Fibroblast of lung (primary cell): ENCODE measurements around the gene MISP. TPM values are rescaled to one million over a fixed set of nuclear protein-coding genes. Genes with fewer than 3 reads are reported as not detected.

Experiments
- DNase-seq, 2 donors: peaks; one replicate each; pipeline versions ENCODE4 v3.0.0 to v3.0.0-alpha.2; 2010; ENCODE audit warnings: low read depth in 2 of 2
- H2AFZ ChIP-seq: 2 replicates; pipeline ENCODE4 v1.5.1; 2012; ENCODE audit warnings: low read length, control low read depth, inconsistent platforms
- H3K27ac ChIP-seq: 2 replicates; pipeline ENCODE4 v1.5.1; 2011; ENCODE audit warnings: low read length, control low read depth; ENCODE audit not compliant: insufficient read depth
- H3K27me3 ChIP-seq: 2 replicates; pipeline ENCODE4 v1.5.1; 2011; ENCODE audit warnings: mild to moderate bottlenecking, low read length; ENCODE audit not compliant: control insufficient read depth, insufficient read depth
- H3K36me3 ChIP-seq: 2 replicates; pipeline ENCODE4 v1.5.1; 2011; ENCODE audit warnings: low read length; ENCODE audit not compliant: control insufficient read depth, insufficient read depth
- H3K4me1 ChIP-seq: 2 replicates; pipeline ENCODE4 v1.5.1; 2011; ENCODE audit warnings: low read length; ENCODE audit not compliant: control insufficient read depth, insufficient read depth; ENCODE audit errors: extremely low read depth
- H3K4me2 ChIP-seq: 2 replicates; pipeline ENCODE4 v1.5.1; 2011; ENCODE audit warnings: low read length, control low read depth; ENCODE audit not compliant: insufficient read depth; ENCODE audit errors: extremely low read depth
- H3K4me3 ChIP-seq, 4 experiments: fragments of 200-600 bp in 1 of 4; sonication (generic) in 1 of 4; replicated peaks in 1 of 4; 2 replicates each; pipeline ENCODE4 v1.5.1; 2011 to 2016; ENCODE audit warnings: low read length in 4 of 4, low read depth in 3 of 4, mild to moderate bottlenecking in 3 of 4, control low read depth in 2 of 4, inconsistent platforms in 1 of 4, mixed read lengths in 1 of 4; ENCODE audit not compliant: insufficient read depth in 1 of 4; ENCODE audit errors: control extremely low read depth in 1 of 4
- H3K79me2 ChIP-seq: 2 replicates; pipeline ENCODE4 v1.5.1; 2012; ENCODE audit warnings: mild to moderate bottlenecking, low read length, inconsistent platforms; ENCODE audit not compliant: control insufficient read depth, insufficient read depth
- H3K9ac ChIP-seq: 2 replicates; pipeline ENCODE4 v1.5.1; 2011; ENCODE audit warnings: mild to moderate bottlenecking, low read length, control low read depth; ENCODE audit not compliant: insufficient read depth
- H3K9me3 ChIP-seq: 2 replicates; pipeline ENCODE4 v1.5.1; 2012; ENCODE audit warnings: low read depth, low read length; ENCODE audit not compliant: control insufficient read depth, insufficient read depth
- H4K20me1 ChIP-seq: 2 replicates; pipeline ENCODE4 v1.5.1; 2011; ENCODE audit warnings: low read length; ENCODE audit not compliant: control insufficient read depth, insufficient read depth; ENCODE audit errors: extremely low read depth
- CTCF ChIP-seq, 2 donors: IDR thresholded peaks in 1 of 2; conservative IDR thresholded peaks in 1 of 2; 1 replicate in 1 of 2; 2 replicates in 1 of 2; pipeline ENCODE4 v1.5.1; 2011 to 2012; ENCODE audit warnings: low read length in 2 of 2, control low read depth in 1 of 2, inconsistent platforms in 1 of 2, low read depth in 1 of 2, mild to moderate bottlenecking in 1 of 2
- EZH2 ChIP-seq: IDR thresholded peaks from 2 replicates; pipeline ENCODE4 v1.5.1; 2012; ENCODE audit warnings: low read length, control low read depth, mild to moderate bottlenecking; ENCODE audit errors: missing control alignments
- polyA plus RNA-seq, 2 donors: library from polyadenylated mRNA; depleted of rRNA in 1 of 2; stranded (reverse) in 1 of 2; unstranded in 1 of 2; fragments of >200 nt; gene quantifications; 2 replicates each; pipeline ENCODE4 v1.2.1, GENCODE V29; 2011 to 2012; ENCODE audit warnings: missing spikeins in 1 of 2
- total RNA-seq: library from RNA; depleted of rRNA; stranded (reverse); fragments of >200 nt; gene quantifications from 2 replicates; pipeline ENCODE4 v1.2.1, GENCODE V29; 2014

MISP gene
- total and polyA plus RNA-seq, 2 donors (not counting 1 experiment from before 2014, with no cell fraction given), result not detected

GRCh38 chr19:709196-709964 lies 41.5 kb upstream of the MISP start:
- H3K4me3 ChIP-seq, result peak overlapping the region in 3 of 4 experiments; percentile 10 to 59 (median 50)
- H3K4me1 ChIP-seq, result peaks cover 4% of the 10 kb centered on the region
- no peak overlapping the region for H3K27ac ChIP-seq

GRCh38 chr19:709965-710571 lies 40.8 kb upstream of the MISP start:
- H3K4me3 ChIP-seq, result peak overlapping the region in 2 of 4 experiments; percentile 50 to 59
- H3K9me3 ChIP-seq, result no peaks in the 10 kb centered on the region
- TF ChIP-seq EZH2 (peak; percentile 62), CTCF (conservative IDR thresholded peaks at IDR 0.05 in 1 of 2, IDR thresholded peaks at IDR 0.05 in 1 of 2; ENCODE audit: low read depth in 1 of 2, low read length in 2 of 2) (no peak)
- DNase-seq, result no peak
- H3K27ac ChIP-seq, result no peak overlapping the region
- H3K9ac ChIP-seq, result no peak overlapping the region
- H3K4me2 ChIP-seq, result no peak overlapping the region
- H4K20me1 ChIP-seq, result no peaks in the 10 kb centered on the region
- peaks cover 16% of the 10 kb centered on the region for H3K27me3 ChIP-seq
- no peaks in the 10 kb centered on the region for H3K79me2 ChIP-seq
- H3K4me1 ChIP-seq, result peaks cover 4% of the 10 kb centered on the region
- no peaks in the 10 kb centered on the region for H3K36me3 ChIP-seq
- H2AFZ ChIP-seq, result no peak overlapping the region

More at GRCh38 chr19:709196-709964, 41.5 kb upstream of the MISP start:
- Histone ChIP-seq H3K4me2 (no peak overlapping the region), H4K20me1 (no peaks in the 10 kb centered on the region), H2AFZ (no peak overlapping the region), H3K9me3 (no peaks in the 10 kb centered on the region), H3K79me2 (no peaks in the 10 kb centered on the region), H3K27me3 (peaks cover 16% of the 10 kb centered on the region), H3K36me3 (no peaks in the 10 kb centered on the region), H3K9ac (no peak overlapping the region)
- DNase-seq, result no peak
- peak; percentile 74 for TF ChIP-seq EZH2
- no peak for TF ChIP-seq CTCF (conservative IDR thresholded peaks at IDR 0.05 in 1 of 2, IDR thresholded peaks at IDR 0.05 in 1 of 2; ENCODE audit: low read depth in 1 of 2, low read length in 2 of 2)

GRCh38 chr19:710767-711166 lies 40.1 kb upstream of the MISP start:
- H3K79me2 ChIP-seq, result no peaks in the 10 kb centered on the region
- no peaks in the 10 kb centered on the region for H4K20me1 ChIP-seq
- peak in 1 of 2 donors; percentile 63 for DNase-seq
- H3K27ac ChIP-seq, result no peak overlapping the region
- no peak overlapping the region for H3K4me2 ChIP-seq
- H3K9ac ChIP-seq, result no peak overlapping the region
- TF ChIP-seq EZH2 (no peak), CTCF (conservative IDR thresholded peaks at IDR 0.05 in 1 of 2, IDR thresholded peaks at IDR 0.05 in 1 of 2; ENCODE audit: low read depth in 1 of 2, low read length in 2 of 2) (no peak)
- H3K9me3 ChIP-seq, result no peaks in the 10 kb centered on the region
- no peaks in the 10 kb centered on the region for H3K36me3 ChIP-seq
- H3K27me3 ChIP-seq, result peaks cover 16% of the 10 kb centered on the region
- peaks cover 4% of the 10 kb centered on the region for H3K4me1 ChIP-seq
- no peak overlapping the region for H3K4me3 ChIP-seq
- H2AFZ ChIP-seq, result no peak overlapping the region
